Measurements from ENCODE around the gene IL17F.
"Not testable (repeated sequence)": the region's sequence is repeated elsewhere in the genome, so short reads cannot be mapped to it uniquely, and the experiment has no call there.

The IL17F gene

GRCh38 chr6:52249078-52249477, 4.8 kb upstream of the IL17F start:
- no peak for FAIRE-seq

DNA sequence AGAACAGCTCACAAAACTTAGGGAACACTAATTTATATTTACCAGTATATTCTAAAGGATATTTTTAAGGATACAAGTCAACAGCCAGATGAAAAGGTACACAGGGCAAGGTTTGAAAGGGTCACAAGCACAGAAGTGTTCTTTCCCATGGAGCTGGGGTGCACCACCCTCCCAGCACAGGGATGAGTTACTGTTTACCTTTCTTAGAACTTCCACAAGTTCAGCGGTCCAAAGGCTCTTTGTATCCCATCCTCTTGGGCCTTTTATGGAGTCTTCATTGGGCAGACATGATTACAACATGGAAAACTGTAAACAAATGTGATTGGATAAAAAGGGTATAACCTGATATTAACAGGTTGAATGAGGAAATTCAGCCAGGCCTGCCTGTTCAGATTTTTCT, 1.1 kb upstream of the IL17F start:
- no peak for FAIRE-seq

More at GRCh38 chr6:52249078-52249477, 4.8 kb upstream of the IL17F start:
- DNase-seq (ENCODE audit: low spot score), result no peak

DNA sequence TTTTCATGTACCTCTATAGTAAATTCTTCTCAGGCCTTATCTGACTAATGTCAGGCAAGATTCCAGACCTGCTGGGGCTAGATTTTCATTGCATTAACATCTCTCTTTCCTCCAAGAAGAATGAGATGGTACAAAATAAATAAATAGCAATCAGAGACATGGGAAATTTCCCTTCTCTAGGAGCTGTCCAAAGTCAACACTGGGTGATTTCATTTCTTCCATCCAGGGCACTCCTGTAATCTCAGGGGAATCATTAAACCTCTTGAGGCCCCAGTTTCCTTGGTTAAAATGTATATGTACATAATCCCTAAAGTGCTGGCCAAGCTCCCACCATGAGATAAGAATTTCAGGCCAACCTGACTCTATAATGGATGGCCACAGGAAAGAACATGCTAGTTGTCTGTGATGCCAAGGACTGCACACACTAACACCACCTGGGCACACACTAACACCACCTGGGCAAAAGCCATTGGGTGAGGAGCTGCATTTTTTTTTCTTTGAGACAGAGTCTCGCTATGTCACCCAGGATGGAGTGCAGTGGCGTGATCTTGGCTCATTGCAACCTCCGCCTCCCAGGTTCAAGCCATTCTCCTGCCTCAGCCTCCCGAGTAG, 912 bp downstream of the IL17F start:
- DNase-seq (ENCODE audit: low spot score), result no peak
- no peak for FAIRE-seq

More for the DNA sequence above, 1.1 kb upstream of the IL17F start:
- DNase-seq (ENCODE audit: low spot score), result no peak

GRCh38 chr6:52241819-52242218, 2.5 kb downstream of the IL17F start:
- peak; percentile 56 for FAIRE-seq
- no peak for DNase-seq (ENCODE audit: low spot score)

- FAIRE-seq, result peak; percentile 75
These were observed 10.1 kb downstream of the IL17F start for GRCh38 chr6:52233975-52234823.

GRCh38 chr6:52233005-52233404, 11.3 kb downstream of the IL17F start:
- no peak for FAIRE-seq

More at GRCh38 chr6:52233975-52234823, 10.1 kb downstream of the IL17F start:
- peak; percentile 89 for DNase-seq (ENCODE audit: low spot score)

GRCh38 chr6:52231406-52232127, 12.7 kb downstream of the IL17F start:
- DNase-seq (ENCODE audit: low spot score), result no peak
- FAIRE-seq, result no peak

More at GRCh38 chr6:52233005-52233404, 11.3 kb downstream of the IL17F start:
- DNase-seq (ENCODE audit: low spot score), result no peak

DNA sequence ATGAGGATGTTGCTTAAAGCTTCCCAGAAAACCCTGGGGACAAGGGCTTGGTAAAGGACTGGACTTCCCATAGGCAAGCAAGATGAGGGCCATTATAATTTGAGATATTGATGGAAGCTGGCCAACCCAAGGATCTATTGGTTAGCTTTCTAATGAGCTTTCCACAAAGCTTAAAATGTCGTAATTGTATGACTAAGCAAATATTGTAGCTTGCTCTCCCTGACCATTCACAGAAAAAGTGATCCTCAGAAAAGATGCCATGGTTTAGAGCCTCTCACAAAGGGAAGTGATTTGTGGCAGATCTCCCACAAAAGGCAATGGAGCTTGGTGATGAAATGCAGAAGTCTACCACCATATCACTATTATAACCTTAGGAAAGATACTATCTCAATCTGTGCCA, 13.6 kb downstream of the IL17F start:
- no peak for FAIRE-seq
- no peak for DNase-seq (ENCODE audit: low spot score)

DNA sequence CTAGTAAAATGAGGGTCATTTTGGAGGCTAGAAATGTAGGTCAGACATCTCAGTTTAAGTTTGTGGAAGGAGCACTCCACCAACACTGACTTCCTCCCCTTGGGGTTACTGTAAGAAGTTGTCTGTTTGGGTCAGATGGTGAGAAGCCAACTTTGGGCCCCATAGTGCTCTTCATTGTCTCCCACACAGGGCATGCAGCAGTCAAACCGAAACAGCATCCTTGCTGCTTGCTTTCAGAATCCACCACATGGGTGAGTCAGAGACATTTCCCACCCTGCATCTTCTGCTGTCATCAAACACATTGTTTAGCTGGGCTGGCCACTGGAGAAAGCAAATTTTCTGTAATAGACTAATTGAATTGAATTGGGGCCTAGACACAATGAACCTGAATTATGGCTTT, 16.8 kb downstream of the IL17F start:
- no peak for FAIRE-seq

DNA sequence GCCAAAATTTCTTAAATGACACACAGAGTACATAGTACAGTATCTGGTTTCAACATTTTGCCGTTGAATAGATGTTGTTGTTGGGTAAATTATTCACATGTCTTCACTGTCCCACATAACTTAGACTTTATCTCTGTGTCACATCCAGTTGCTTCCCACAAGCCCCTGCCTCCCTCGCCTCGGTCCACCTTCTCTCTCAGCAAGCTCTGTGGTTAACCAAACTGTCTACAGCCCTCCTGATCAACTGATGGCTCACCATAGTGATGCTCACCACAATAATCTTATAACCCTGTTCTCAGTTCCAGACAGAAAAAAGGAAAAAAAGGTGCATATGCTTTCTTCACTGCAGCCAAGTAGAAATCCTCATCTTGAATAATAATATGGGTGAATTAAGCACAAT, 23.0 kb downstream of the IL17F start:
- peak; percentile 34 for DNase-seq (ENCODE audit: low spot score)
- no peak for FAIRE-seq

More for the DNA sequence above, 16.8 kb downstream of the IL17F start:
- no peak for DNase-seq (ENCODE audit: low spot score)

DNA sequence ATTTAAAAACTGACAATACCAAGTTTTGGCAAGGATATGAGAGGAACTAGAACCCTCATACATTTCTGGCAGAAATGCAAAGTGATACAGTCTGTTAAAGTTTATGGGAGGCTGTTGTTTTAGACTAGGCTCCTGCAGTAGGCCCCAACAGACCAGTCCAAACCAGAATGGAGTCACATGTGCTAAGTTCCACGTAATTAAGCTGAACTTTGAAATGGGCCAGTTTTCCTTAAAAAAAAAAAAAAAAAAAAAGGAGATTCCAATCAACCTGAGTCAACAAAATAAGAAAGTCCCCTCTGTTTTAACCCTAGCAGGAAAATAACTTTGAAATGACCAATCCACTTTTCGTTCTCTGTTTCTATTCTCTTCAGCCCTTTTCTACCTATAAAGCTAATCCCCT, 26.5 kb downstream of the IL17F start:
- FAIRE-seq, result no peak
- no peak for DNase-seq (ENCODE audit: low spot score)

- DNase-seq (ENCODE audit: low spot score) (no peak), FAIRE-seq (no peak)
These were observed 27.2 kb downstream of the IL17F start for GRCh38 chr6:52216932-52217575.

DNA sequence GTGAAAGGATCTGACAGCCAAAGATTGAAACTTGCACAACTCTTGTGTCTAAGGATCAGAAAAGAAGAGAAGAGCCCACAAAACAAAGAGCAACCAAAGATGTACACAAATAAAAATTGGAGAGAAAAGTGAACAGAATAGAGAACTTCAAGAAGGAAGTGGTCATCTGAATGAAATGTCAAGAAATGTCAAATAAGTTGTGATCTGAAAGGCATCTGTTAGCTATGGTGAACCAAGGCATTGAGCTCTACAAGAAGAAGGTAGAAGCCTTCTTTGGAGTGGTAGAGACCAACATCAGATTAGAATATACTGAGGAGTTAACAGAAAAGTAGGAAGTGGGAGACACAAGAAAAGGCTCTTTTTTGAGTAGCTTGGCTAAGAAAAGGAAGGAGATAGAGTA, 28.5 kb downstream of the IL17F start:
- DNase-seq (ENCODE audit: low spot score), result no peak

DNA sequence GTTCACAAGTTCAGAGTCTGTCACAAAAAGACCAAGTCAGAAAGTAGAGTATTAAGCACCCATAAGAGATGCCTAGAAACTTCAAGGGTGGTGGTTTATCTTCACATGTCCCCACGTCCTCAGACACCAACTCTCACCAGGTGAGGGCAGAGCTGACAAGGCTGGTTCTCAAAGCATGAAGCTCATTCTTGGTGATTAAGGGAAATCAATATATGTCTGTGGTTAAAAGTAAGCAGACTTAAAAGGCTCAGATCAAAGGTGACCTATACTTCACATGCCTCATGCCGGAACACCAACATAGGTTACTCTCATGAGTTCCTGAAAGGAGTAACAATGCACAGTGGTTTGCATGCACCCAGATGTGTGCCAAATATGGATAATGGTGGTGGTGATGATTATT, 31.2 kb downstream of the IL17F start:
- DNase-seq (ENCODE audit: low spot score), result no peak
- FAIRE-seq, result no peak

More for the DNA sequence above, 28.5 kb downstream of the IL17F start:
- FAIRE-seq, result no peak

DNA sequence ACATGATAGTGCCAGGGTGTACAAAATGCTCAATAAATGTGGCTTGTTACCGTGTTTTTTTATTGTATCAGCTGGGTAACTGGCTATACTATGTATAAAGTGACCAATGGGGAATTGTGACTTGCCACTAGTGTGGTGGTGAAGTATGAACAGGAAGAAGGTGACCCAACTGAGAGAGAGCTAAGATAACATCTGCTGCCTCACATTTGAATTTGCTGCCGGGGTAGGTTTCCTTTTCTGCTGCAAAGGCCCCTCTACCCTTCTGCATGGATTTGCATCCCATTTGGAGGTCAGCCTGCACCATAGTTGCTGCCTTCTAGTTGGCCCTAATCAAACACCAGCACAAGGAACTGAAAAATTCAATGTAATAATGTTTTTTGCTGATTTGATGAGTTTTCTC, 34.1 kb downstream of the IL17F start:
- DNase-seq (ENCODE audit: low spot score), result no peak
- peak; percentile 32 for FAIRE-seq

- no peak for FAIRE-seq
These were observed 34.5 kb downstream of the IL17F start for GRCh38 chr6:52209770-52210169.

DNA sequence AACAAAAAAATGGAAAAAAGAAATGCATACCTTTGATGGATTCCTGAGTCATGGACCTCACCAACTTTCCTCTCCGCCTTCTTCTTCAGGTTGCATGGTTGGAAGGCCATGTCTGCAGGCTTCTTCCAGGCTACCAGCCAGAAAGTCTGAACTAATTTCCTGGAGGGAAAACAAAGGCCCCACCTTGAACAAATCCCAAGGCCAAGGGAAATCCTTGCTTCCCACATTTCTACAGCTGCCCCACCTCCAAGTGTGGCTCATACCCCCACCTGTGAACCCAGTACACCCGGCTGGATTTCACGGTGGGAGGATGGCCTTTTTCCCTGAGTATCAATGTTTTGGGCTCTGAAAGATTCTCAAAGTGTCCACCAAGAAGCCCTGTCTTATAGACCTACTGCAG, 35.7 kb downstream of the IL17F start:
- FAIRE-seq (no peak), DNase-seq (ENCODE audit: low spot score) (no peak)

More at GRCh38 chr6:52209770-52210169, 34.5 kb downstream of the IL17F start:
- DNase-seq (ENCODE audit: low spot score), result no peak

DNA sequence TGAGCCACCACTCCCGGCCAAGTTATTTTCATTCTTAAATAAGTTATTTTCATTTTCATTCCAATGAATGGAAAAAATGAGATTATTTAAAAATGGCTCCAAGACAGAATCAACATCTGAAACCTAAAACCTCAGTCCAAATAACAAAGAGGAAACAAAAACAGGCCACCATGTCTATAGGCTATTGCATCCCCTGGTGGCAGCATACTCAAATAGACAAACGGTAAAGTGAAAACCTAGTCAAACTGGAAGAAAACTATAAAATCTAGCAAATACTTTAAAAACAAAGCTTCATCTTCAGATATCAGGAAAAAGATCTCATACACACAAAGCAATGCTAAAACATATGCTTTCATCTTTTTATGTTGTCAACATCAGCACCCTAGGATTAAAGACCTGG, 37.2 kb downstream of the IL17F start:
- FAIRE-seq, result no peak
- no peak for DNase-seq (ENCODE audit: low spot score)

- peak; percentile 68 for FAIRE-seq
These were observed 42.8 kb downstream of the IL17F start for GRCh38 chr6:52201493-52201892.

GRCh38 chr6:52201046-52201445, 43.3 kb downstream of the IL17F start:
- no peak for FAIRE-seq
- DNase-seq (ENCODE audit: low spot score), result no peak

More at GRCh38 chr6:52201493-52201892, 42.8 kb downstream of the IL17F start:
- DNase-seq (ENCODE audit: low spot score), result no peak

GRCh38 chr6:52200088-52200487, 44.2 kb downstream of the IL17F start:
- not testable (repeated sequence) for DNase-seq (ENCODE audit: low spot score); FAIRE-seq
